IMR-90 (cell line): ENCODE measurements around the gene SLC6A17. TPM values are rescaled to one million over a fixed set of nuclear protein-coding genes. Genes with fewer than 3 reads are reported as not detected.

Experiments used
- ATAC-seq: fragments of 200-7000 bp; cut with Tn5 transposase; 2 replicates; pipeline ENCODE4 v1.9.1; 2020; ENCODE audit warnings: low read depth, mild to moderate bottlenecking, moderate library complexity
- BruUV-seq: library from RNA; stranded (reverse); fragments of 400-500 nt; replicated peaks from 2 replicates; lab custom pipeline; 2021; lab: Mats Ljungman, UMichigan
- CTCF ChIA-PET: fragments of 300-600 bp; formaldehyde crosslinking; extraction: SDS; loops from one replicate; lab custom pipeline; 2021; ENCODE audit warnings: antibody characterized with exemption; lab: Yijun Ruan, JAX
- POLR2A ChIA-PET: fragments of 300-600 bp; sonication (Branson Sonifier 250); formaldehyde crosslinking; loops from one replicate; lab custom pipeline; 2022; ENCODE audit warnings: antibody characterized with exemption; ENCODE audit not compliant: unreplicated experiment; lab: Charles Lee
- DNase-seq: peaks from one replicate; pipeline ENCODE4 v3.0.0; 2013
- H2AFZ ChIP-seq: replicated peaks from 2 replicates; pipeline ENCODE3; 2013; ENCODE audit warnings: low read length, mild to moderate bottlenecking; ENCODE audit not compliant: poor library complexity
- H2AK5ac ChIP-seq: 2 replicates; pipeline ENCODE4 v1.6.1; 2013; ENCODE audit warnings: low read depth, low read length, inconsistent platforms
- H2AK9ac ChIP-seq: replicated peaks from 2 replicates; pipeline ENCODE3; 2013; ENCODE audit warnings: mild to moderate bottlenecking, low read depth, low read length, moderate library complexity; ENCODE audit not compliant: poor library complexity
- H2BK120ac ChIP-seq: 2 replicates; pipeline ENCODE4 v1.6.1; 2013; ENCODE audit warnings: low read depth, low read length, inconsistent platforms
- H2BK15ac ChIP-seq: 3 replicates; pipeline ENCODE4 v1.6.1; 2013; ENCODE audit warnings: low read depth, low read length, inconsistent platforms
- H2BK20ac ChIP-seq: 2 replicates; pipeline ENCODE4 v1.6.1; 2013; ENCODE audit warnings: low read depth, mild to moderate bottlenecking, inconsistent platforms, low read length, moderate library complexity
- H2BK5ac ChIP-seq: 2 replicates; pipeline ENCODE4 v1.6.1; 2013; ENCODE audit warnings: mild to moderate bottlenecking, low read depth, low read length, inconsistent platforms; ENCODE audit not compliant: poor library complexity, severe bottlenecking
- H3K14ac ChIP-seq: replicated peaks from 2 replicates; pipeline ENCODE4 v1.6.1; 2013; ENCODE audit warnings: low read depth, low read length, inconsistent platforms
- H3K18ac ChIP-seq: 2 replicates; pipeline ENCODE4 v1.6.1; 2013; ENCODE audit warnings: low read depth, low read length, control low read depth
- H3K23ac ChIP-seq: 2 replicates; pipeline ENCODE4 v1.6.1; 2013; ENCODE audit warnings: low read depth, low read length, inconsistent platforms
- H3K27ac ChIP-seq: 2 replicates; pipeline ENCODE4 v1.5.1; 2013; ENCODE audit warnings: mild to moderate bottlenecking, control low read depth, low read length; ENCODE audit not compliant: insufficient read depth
- H3K27me3 ChIP-seq: 2 replicates; pipeline ENCODE4 v1.6.1; 2013; ENCODE audit warnings: low read length; ENCODE audit not compliant: control insufficient read depth, insufficient read depth
- H3K36me3 ChIP-seq: 2 replicates; pipeline ENCODE4 v1.6.1; 2013; ENCODE audit warnings: low read length, mixed read lengths; ENCODE audit not compliant: control insufficient read depth, insufficient read depth
- H3K4ac ChIP-seq: 2 replicates; pipeline ENCODE4 v1.6.1; 2013; ENCODE audit warnings: low read depth, low read length, inconsistent platforms
- H3K4me1 ChIP-seq: 2 replicates; pipeline ENCODE4 v1.6.1; 2013; ENCODE audit warnings: low read length, mixed read lengths; ENCODE audit not compliant: control insufficient read depth, insufficient read depth
- H3K4me2 ChIP-seq: 2 replicates; pipeline ENCODE4 v1.6.1; 2013; ENCODE audit warnings: low read depth, mild to moderate bottlenecking, control low read depth, low read length, moderate library complexity
- H3K4me3 ChIP-seq: 2 replicates; pipeline ENCODE4 v1.5.1; 2013; ENCODE audit warnings: low read depth, mild to moderate bottlenecking, control low read depth, low read length, moderate library complexity; ENCODE audit not compliant: insufficient read depth
- H3K56ac ChIP-seq: 2 replicates; pipeline ENCODE4 v1.6.1; 2013; ENCODE audit warnings: low read length, inconsistent platforms; ENCODE audit not compliant: insufficient read depth; ENCODE audit errors: extremely low read depth
- H3K79me1 ChIP-seq, 2 experiments: 2 replicates each; pipeline ENCODE4 v1.6.1; 2013; ENCODE audit warnings: low read length in 2 of 2, inconsistent platforms in 1 of 2, low read depth in 1 of 2
- H3K9ac ChIP-seq: 2 replicates; pipeline ENCODE4 v1.6.1; 2013; ENCODE audit warnings: low read depth, low read length, control low read depth
- H3K9me1 ChIP-seq: 2 replicates; pipeline ENCODE4 v1.6.1; 2013; ENCODE audit warnings: low read length, inconsistent platforms; ENCODE audit not compliant: insufficient read depth
- H3K9me3 ChIP-seq: 2 replicates; pipeline ENCODE4 v1.6.1; 2013; ENCODE audit warnings: low read length; ENCODE audit not compliant: control insufficient read depth, insufficient read depth
- H4K20me1 ChIP-seq: 2 replicates; pipeline ENCODE4 v1.6.1; 2013; ENCODE audit warnings: low read length, inconsistent platforms; ENCODE audit not compliant: insufficient read depth
- H4K5ac ChIP-seq: 2 replicates; pipeline ENCODE4 v1.6.1; 2013; ENCODE audit warnings: mild to moderate bottlenecking, low read depth, low read length, control low read depth
- H4K8ac ChIP-seq, 2 experiments: 2 replicates each; pipeline ENCODE4 v1.6.1; 2013; ENCODE audit warnings: low read depth in 2 of 2, low read length in 2 of 2, control low read depth in 1 of 2, inconsistent platforms in 1 of 2
- H4K91ac ChIP-seq: 2 replicates; pipeline ENCODE4 v1.6.1; 2013; ENCODE audit warnings: low read depth, low read length, inconsistent platforms; ENCODE audit not compliant: insufficient read depth
- BHLHE40 ChIP-seq: fragments of 150-350 bp; IDR thresholded peaks from 2 replicates; pipeline ENCODE4 v1.6.1; 2016; ENCODE audit warnings: mild to moderate bottlenecking, low read depth, low read length
- CHD1 ChIP-seq: IDR thresholded peaks from 2 replicates; pipeline ENCODE4 v1.6.1; 2012; ENCODE audit warnings: low read depth, low read length, improper control_type of control experiment
- ELK1 ChIP-seq: fragments of 150-350 bp; IDR thresholded peaks from 2 replicates; pipeline ENCODE4 v1.6.1; 2016; ENCODE audit warnings: low read depth, mild to moderate bottlenecking, low read length, moderate library complexity, borderline replicate concordance
- FOS ChIP-seq: fragments of 150-350 bp; IDR thresholded peaks from 2 replicates; pipeline ENCODE4 v1.6.1; 2016; ENCODE audit warnings: low read depth, low read length
- MAFK ChIP-seq: IDR thresholded peaks from 2 replicates; pipeline ENCODE4 v1.6.1; 2012; ENCODE audit warnings: low read depth, low read length, improper control_type of control experiment
- MAZ ChIP-seq: IDR thresholded peaks from 2 replicates; pipeline ENCODE4 v1.6.1; 2012; ENCODE audit warnings: low read depth, mild to moderate bottlenecking, low read length, improper control_type of control experiment, moderate library complexity, borderline replicate concordance
- MXI1 ChIP-seq: IDR thresholded peaks from 2 replicates; pipeline ENCODE4 v1.6.1; 2012; ENCODE audit warnings: low read depth, mild to moderate bottlenecking, low read length, moderate library complexity, borderline replicate concordance
- RAD21 ChIP-seq: IDR thresholded peaks from 2 replicates; pipeline ENCODE4 v1.6.1; 2012; ENCODE audit warnings: low read length, improper control_type of control experiment
- RCOR1 ChIP-seq: IDR thresholded peaks from 2 replicates; pipeline ENCODE4 v1.6.1; 2012; ENCODE audit warnings: mild to moderate bottlenecking, low read length, improper control_type of control experiment; ENCODE audit not compliant: insufficient replicate concordance
- RFX5 ChIP-seq: IDR thresholded peaks from 2 replicates; pipeline ENCODE4 v1.8.0; 2012; ENCODE audit warnings: low read depth, mild to moderate bottlenecking, low read length, moderate library complexity
- SMC3 ChIP-seq: fragments of 150-350 bp; IDR thresholded peaks from 2 replicates; pipeline ENCODE4 v1.6.1; 2016; ENCODE audit warnings: low read depth, mild to moderate bottlenecking, antibody characterized with exemption, low read length, moderate library complexity
- USF2 ChIP-seq: fragments of 150-350 bp; IDR thresholded peaks from 2 replicates; pipeline ENCODE4 v1.6.1; 2017; ENCODE audit warnings: mild to moderate bottlenecking, antibody characterized with exemption, low read length, low read depth
- WGBS, 2 experiments: methylation state at CpG; one replicate each; pipeline versions ENCODE4 v1.1.5 to v1.1.7; 2013; ENCODE audit warnings: missing lambda C conversion rate in 2 of 2; ENCODE audit not compliant: insufficient read length in 1 of 2; ENCODE audit errors: extremely low coverage in 2 of 2; 5-methylcytosine and 5-hydroxymethylcytosine counted together
- dilution Hi-C: fragments of 300-500 bp; cut with HindIII; formaldehyde crosslinking; loops from one replicate; pipeline ENCODE4 v1.14.3; 2018; ENCODE audit warnings: low sequenced_read_pairs; ENCODE audit not compliant: unreplicated experiment
- in situ Hi-C: fragments of 300-500 bp; cut with MboI; formaldehyde crosslinking; loops from 3 replicates; pipeline ENCODE4 v1.14.3; 2019; ENCODE audit warnings: low sequenced_read_pairs, inconsistent platforms, mixed read lengths
- intact Hi-C: fragments of 100-400 bp; cut with micrococcal nuclease; formaldehyde crosslinking; loops from 2 replicates; pipeline ENCODE4 v1.10.0; 2022
- polyA plus RNA-seq, 3 experiments: library from polyadenylated mRNA; depleted of rRNA; stranded (reverse); fragments of >200 nt; gene quantifications; 2 replicates each; pipeline ENCODE4 v1.2.3, GENCODE V29; 2012; ENCODE audit warnings: low replicate concordance in 1 of 3
- total RNA-seq: library from RNA; depleted of rRNA; stranded (reverse); fragments of >200 nt; gene quantifications from 2 replicates; pipeline ENCODE4 v1.2.3, GENCODE V29; 2012
- TF ChIP-seq, protein P1 (sequence below): conservative IDR thresholded peaks from 2 replicates; pipeline ENCODE4 v1.5.1; 2012; ENCODE audit warnings: mild to moderate bottlenecking, low read depth, low read length, improper control_type of control experiment

SLC6A17 gene
- total and polyA plus RNA-seq, 2 of the 4 experiments (the other 2 are of a cell fraction), result 0.54 to 0.82 TPM

DNA sequence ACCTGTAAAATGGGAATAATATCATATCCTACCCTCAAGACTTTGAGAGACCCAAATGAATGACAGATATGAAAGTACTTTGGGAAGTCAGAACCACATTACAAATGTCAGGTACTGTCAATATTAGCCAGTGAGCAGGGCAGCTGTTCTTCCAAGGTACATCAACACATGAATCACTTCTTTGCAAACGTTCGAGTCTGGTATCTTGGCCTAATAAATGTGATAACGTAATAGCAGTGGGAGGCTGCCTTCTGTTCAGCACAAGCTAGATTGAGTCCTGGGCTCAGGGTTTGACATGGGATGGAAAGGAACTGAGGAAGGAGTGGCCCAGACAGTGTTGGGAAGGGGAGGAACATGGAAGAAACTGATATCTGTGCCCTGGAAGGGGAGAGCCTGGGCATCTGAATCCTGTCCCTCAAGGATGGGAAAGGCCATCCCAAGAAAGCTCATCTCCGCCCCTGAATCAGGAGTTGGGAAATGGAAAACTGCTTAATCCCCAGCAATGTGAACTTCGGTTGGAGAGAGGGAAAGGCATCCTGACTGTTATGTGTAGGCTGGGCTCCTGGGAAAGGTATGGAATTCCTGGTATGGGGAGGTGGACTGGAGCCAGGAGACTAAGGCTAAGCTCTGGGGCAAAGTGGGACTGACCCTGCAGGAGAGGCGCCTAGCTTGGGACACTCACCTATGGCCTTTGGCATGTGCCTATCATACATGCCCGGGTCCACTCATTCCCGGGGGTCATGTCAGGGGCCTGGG is 74.1 kb downstream of the SLC6A17 start (continued):
- no peak for TF ChIP-seq MAZ

GRCh38 chr1:110225212-110225611 is 74.9 kb downstream of the SLC6A17 start:
- H2BK20ac ChIP-seq, result no peak overlapping the region
- no peak overlapping the region for H2AK9ac ChIP-seq
- no peak overlapping the region for H3K4me2 ChIP-seq
- no peak overlapping the region for H4K91ac ChIP-seq
- H3K79me1 ChIP-seq, result no peaks in the 10 kb centered on the region
- no peak overlapping the region for H3K4me3 ChIP-seq
- H3K56ac ChIP-seq, result no peak overlapping the region
- no peaks in the 10 kb centered on the region for H3K9me3 ChIP-seq
- H2BK5ac ChIP-seq, result no peak overlapping the region
- no peak overlapping the region for H3K18ac ChIP-seq
- dilution Hi-C loops, result no loop called here
- H4K8ac ChIP-seq, result no peak overlapping the region
- no CpG with 5 or more reads among the region's 7 CpGs for WGBS, 2 experiments
- ATAC-seq (no peak), DNase-seq (no peak)
- intact Hi-C loops, result no loop called here
- H3K23ac ChIP-seq, result no peak overlapping the region
- no peak overlapping the region for H3K14ac ChIP-seq
- H2BK120ac ChIP-seq, result no peak overlapping the region
- no TSS peak for BruUV-seq
- no peak overlapping the region for H2AK5ac ChIP-seq
- in situ Hi-C loops, result no loop called here
- no peak overlapping the region for H2BK15ac ChIP-seq
- H3K27me3 ChIP-seq, result peaks cover 2% of the 10 kb centered on the region; the same call in 1 of the 2 replicates
- no peak overlapping the region for H4K5ac ChIP-seq
- ChIA-PET CTCF (interaction anchor here (1.8 kb wide), 1 partner anchor 235 kb away, joined by 5 read pairs; no protein-coding TSS in a partner anchor), POLR2A (no interaction called here)
- H2AFZ ChIP-seq, result no peak overlapping the region
- no peak overlapping the region for H3K4ac ChIP-seq
- no peaks in the 10 kb centered on the region for H4K20me1 ChIP-seq
- H3K9me1 ChIP-seq, result no peaks in the 10 kb centered on the region
- H3K27ac ChIP-seq, result no peak overlapping the region
- no peaks in the 10 kb centered on the region for H3K36me3 ChIP-seq
- no peak overlapping the region for H3K9ac ChIP-seq
- H3K4me1 ChIP-seq, result no peaks in the 10 kb centered on the region
- no peak for TF ChIP-seq MAZ
- no peak for TF ChIP-seq SMC3
- no peak for TF ChIP-seq BHLHE40
- TF ChIP-seq, protein P1, sequence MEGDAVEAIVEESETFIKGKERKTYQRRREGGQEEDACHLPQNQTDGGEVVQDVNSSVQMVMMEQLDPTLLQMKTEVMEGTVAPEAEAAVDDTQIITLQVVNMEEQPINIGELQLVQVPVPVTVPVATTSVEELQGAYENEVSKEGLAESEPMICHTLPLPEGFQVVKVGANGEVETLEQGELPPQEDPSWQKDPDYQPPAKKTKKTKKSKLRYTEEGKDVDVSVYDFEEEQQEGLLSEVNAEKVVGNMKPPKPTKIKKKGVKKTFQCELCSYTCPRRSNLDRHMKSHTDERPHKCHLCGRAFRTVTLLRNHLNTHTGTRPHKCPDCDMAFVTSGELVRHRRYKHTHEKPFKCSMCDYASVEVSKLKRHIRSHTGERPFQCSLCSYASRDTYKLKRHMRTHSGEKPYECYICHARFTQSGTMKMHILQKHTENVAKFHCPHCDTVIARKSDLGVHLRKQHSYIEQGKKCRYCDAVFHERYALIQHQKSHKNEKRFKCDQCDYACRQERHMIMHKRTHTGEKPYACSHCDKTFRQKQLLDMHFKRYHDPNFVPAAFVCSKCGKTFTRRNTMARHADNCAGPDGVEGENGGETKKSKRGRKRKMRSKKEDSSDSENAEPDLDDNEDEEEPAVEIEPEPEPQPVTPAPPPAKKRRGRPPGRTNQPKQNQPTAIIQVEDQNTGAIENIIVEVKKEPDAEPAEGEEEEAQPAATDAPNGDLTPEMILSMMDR, result no peak
- no peak for TF ChIP-seq USF2
- TF ChIP-seq FOS, result no peak
- no peak for TF ChIP-seq ELK1
- TF ChIP-seq RAD21, result no peak
- no peak for TF ChIP-seq RCOR1
- TF ChIP-seq MAFK, result no peak
- no peak for TF ChIP-seq RFX5
- no peak for TF ChIP-seq CHD1
- TF ChIP-seq MXI1, result no peak
